ENCODE measurements around the gene PRKCE.
"Not testable (repeated sequence)": the region's sequence is repeated elsewhere in the genome, so short reads cannot be mapped to it uniquely, and the experiment has no call there.

PRKCE gene

DNA sequence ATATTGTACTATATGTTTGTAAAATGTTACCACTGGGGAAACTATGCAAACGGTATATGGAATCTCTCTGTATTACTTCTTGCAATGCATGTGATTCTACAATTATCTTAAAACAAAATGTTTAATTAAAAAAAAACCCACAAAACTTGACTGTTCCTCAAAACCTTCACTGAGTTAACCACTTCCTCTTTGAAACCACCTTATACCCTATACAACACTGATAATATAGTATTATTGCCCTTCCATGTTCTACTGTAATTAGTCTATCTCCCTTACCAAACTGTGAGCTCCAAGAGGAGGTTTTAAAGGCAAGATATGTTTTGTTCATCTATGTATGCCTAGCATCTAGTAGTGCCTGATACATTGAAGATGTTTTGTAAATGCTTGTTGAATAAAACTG lies 572.0 kb downstream of the PRKCE start:
- not testable (repeated sequence) for DNase-seq

- no peak for DNase-seq
Measured at GRCh38 chr2:46225150-46225625, 573.7 kb downstream of the PRKCE start.

- DNase-seq: no peak
Measured at GRCh38 chr2:46225730-46226129, 574.3 kb downstream of the PRKCE start.

GRCh38 chr2:46226620-46227019 lies 575.1 kb downstream of the PRKCE start:
- no peak for DNase-seq

DNA sequence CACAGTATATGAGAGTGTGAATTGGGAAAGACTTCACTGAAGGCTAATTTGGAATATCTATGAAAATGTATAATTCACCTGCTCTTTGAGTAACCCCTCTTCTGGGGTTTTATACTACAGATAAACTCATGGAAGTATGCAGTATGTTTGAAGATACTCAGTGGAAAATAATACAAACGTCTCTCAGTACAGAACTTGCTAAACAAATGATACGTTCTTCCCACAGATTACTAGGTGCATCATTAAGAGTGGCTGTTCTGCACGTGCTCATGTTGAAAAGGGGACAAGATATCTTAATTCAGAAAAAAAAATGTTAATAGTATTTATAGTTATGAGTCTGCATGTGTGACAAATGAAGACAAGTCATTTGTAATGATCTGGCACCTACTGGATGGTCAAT lies 575.5 kb downstream of the PRKCE start:
- no peak for DNase-seq

DNA sequence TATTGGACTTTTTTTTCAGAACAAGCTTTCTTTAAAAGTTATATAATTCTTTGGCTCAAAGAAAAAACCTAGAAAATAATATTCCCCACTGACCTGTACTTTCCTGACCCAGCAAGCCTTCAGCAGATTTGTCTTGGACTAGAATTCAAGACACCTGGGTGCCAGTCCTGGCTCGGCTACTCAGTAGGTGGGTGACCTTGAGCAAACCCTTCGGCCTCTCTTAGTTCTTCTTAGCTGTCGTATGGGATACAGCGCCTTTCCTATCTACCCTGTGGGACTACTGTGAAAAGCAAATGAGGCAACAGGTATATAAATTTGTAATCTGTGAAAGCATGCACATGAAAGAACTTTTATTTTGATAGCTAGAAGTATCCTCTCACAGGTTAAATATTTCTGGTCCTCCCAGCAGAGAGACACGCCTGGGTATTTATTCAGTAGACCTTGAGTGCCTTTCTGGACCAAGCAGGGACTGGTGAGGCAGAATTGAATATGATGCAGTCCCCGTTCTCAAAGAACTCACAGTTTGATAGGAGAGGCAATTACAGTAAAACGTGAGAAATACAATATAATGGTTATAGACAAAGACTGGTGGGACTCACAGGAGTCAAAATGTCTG lies 576.3 kb downstream of the PRKCE start:
- DNase-seq: no peak

DNA sequence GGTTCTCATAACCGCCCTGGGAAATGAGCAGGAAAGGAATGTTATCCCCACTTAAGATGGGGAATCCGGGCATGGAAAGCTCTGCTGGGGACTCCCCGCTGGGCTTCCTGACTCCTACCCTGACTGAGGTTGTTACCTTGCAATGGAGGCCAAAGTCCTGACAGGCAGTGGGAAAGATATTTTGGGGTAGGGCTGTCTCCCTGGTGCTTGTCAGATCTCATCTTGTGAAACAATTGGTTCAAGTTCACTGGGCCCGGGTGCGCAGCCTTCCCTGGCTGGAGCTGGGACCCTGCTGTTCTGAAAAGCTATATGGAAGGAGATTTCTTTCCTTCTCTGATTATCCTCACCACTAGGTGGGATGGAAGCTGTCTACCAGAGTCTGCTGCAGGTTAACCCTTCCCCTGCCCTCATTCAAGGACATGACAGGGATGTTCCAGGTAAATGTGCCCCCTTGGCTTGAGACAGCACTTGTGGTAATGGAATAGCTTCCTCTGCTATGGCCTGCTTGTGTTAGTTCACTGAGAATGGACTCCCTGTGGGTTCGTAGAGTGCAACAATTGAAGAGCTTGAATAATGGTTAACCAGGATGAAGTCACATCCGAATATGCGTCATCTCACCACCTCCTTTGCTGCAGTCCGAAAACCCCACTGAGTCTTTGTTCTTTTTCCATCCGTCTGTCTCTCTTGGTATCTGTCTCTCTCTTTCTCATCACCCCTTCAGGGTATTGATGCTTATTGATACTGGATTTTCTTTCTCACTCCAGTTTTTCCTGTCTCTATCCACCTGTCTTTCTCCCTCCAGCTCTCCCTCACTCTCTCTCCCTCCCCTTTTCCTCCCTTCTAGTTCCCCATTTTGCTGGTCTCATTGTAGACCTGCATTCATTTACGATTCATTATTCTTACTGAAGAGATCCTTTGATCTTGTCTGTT lies 577.9 kb downstream of the PRKCE start:
- no peak for DNase-seq

DNA sequence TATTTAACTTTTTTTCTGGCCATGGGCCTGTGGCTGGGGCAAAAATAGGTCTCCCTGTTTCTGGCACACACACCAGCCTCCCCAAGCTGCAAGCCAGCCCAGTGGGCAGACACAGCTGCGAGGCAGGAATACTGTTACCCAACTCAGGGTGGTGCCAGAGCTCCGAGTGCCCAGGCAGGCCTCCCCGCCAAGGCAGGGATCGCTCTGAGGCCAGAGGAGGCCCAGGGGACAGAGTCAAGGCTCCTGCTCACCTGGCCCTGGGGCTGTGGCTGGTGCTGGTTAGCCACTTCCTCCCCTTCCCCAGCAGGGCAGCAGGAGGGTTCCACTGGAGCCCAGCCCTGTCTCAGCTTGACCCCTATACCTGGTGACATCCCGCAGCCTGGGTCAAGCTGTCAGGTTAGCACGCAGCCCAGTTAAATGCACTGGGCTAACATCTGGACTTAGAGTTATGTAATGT lies 578.7 kb downstream of the PRKCE start:
- no peak for DNase-seq

DNA sequence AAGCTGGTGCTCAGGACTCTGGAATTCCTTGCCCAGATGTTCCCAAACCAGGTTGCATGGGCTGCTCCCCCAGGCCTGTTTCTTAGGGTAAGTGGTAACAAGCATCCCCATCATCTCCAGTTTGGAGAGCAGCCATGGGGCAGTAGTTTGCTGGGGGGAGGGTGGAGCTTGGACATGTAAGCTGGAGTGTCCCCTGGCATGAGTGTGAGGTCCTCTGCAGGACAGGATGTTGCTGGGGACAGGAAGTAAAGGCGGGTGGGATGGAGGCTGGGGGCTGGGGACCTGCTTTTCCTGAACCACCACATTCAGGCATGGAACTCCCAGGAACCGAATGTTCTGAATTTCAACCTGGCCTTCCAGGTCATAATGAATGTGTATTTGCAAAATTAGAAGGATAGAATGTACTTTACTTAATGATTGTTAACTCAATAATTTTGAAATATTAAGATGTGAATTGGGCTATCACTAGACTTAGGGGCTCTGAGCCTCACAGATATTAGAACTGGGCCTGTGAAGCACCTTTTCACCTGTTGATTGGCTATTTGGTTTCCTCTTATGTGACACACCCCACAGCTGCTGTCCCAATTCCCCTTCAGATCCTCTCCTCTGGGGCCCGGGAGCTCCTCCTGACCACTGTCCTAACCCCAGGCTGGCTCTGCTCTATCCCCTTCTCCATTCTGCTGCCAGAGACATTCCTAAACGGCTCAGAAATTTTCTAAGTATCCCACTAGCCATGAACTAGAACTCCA lies 579.4 kb downstream of the PRKCE start:
- DNase-seq: no peak

DNA sequence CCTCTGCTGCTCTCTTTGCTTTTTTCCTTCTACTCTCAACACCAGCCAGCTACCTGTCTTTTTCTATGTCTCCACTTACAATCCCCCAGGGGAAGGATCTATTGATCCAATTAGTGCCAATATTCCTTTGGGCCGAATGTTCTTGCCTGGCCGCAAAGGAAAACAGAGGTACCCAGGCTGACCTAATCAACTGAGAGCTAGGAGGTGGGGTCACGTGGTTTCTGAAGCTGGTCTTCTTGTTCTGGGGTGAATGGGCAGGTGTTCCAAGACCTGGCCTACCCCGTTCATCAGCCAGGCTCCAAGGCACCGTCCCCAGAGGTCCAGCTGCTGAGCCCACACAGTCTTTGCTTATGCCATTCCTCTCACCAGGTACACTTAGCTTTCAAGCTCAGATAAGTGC lies 580.2 kb downstream of the PRKCE start:
- no peak for DNase-seq

DNA sequence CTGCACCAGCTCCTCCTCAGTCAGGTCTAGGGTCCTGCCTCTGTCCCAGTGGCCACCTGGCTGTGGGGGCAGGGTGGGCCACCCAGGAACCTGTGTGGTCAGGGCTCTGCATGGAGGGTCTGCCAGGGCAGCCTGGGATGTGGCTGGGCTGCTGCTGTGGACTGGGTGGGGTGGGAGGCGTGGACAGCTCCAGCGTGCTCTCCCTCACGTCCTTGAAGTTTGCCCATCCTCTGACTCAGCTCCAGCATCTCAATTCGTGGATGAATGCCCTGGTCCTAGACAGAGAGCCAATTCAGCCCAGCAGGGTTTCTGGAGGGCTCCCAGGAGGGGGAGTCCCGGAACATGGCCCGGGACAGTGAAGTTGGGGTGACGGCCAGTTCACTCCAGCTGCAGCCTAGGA lies 581.4 kb downstream of the PRKCE start:
- DNase-seq: no peak

- no peak for DNase-seq
Measured at GRCh38 chr2:46236006-46236875, 584.8 kb downstream of the PRKCE start.

DNA sequence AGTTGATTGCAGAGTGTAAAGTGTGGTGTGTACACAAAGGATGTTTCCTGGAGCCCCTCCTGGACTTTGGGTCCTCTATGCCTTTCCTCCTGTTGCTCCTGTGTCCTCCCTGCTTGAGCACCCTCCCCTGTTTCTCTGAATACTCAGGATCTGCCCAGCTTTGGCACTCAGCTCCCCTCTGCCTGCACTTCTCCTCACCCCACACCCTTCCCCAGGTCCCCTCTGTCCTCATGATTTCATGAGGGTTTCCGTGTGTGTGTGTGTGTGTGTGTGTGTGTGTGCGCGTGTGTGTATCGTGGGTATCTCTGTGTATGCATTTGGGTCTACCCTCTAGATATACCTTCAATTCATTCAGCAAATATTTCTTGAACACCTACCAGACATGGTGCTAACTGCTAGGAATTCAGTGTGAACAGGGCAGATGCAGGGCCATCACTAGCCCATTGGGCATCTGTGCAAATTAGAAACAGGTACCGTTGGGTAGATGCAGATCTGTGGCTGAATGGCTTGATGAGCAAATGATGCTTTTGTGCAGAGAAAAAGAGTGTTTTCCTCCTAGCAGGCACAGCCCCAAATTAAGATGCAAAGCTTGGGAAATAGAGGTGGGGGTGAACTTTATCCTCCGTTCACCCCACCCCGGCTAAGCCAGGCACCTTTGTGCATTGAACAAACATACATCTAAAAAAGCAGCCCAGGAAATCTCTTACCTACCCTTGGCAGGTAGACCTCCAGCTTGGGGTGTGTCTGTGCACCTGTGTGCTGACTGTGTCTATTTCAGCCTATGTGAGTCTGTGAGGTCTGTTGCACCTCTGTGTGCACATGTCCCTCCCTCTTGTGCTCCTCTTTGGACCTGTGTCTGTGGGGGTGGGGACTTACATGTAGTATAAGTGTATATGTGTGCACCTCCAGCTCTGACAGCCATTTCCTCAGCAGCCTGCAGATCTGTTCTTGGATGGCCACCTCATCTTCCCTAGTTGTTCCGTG lies 585.7 kb downstream of the PRKCE start:
- no peak for DNase-seq
